Head of caudate nucleus (tissue), 42 donors: Measurements from ENCODE around the gene ITGB1BP1.
A peak's percentile ranks its signal among the peaks of the same experiment; 100 is the strongest.

Experiments used
- DNase-seq, 42 donors: peaks; one replicate each; pipeline versions ENCODE4 v3.0.0 to v3.0.0-alpha.2; 2020 to 2021; ENCODE audit warnings: mixed read lengths in 7 of 42
- intact Hi-C: fragments of 100-400 bp; cut with DNase I; formaldehyde crosslinking; loops from one replicate; pipeline ENCODE4 v1.15.0; 2022

Gene ITGB1BP1

GRCh38 chr2:9364791-9365497, 58.4 kb downstream of the ITGB1BP1 start:
- no peak for DNase-seq
- intact Hi-C loops, result no loop called here

DNA sequence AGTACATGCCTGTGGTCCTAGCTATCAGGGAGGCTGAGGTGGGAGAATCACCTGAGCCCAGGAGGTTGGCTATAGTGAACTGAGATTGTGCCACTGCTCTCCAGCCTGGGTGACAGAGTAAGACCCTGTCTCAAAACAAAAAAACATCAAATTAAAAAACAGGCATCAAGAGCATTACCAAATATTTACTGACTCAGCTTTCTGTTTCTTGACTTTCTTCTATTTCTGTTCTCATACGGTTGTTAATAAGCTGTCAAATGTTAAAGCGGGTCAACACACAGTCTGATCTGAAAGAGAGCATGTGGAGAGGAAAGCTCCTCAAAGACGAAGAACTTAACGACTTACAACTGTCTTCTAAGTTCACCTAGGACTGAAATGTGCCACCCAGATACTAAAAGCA, 59.0 kb downstream of the ITGB1BP1 start:
- no peak for DNase-seq
- intact Hi-C loops, result no loop called here

- intact Hi-C loops, result no loop called here
- no peak for DNase-seq
Observed at GRCh38 chr2:9360701-9361100, 62.6 kb downstream of the ITGB1BP1 start.

- intact Hi-C loops, result no loop called here
- no peak for DNase-seq
Observed at GRCh38 chr2:9360110-9360509, 63.2 kb downstream of the ITGB1BP1 start.

DNA sequence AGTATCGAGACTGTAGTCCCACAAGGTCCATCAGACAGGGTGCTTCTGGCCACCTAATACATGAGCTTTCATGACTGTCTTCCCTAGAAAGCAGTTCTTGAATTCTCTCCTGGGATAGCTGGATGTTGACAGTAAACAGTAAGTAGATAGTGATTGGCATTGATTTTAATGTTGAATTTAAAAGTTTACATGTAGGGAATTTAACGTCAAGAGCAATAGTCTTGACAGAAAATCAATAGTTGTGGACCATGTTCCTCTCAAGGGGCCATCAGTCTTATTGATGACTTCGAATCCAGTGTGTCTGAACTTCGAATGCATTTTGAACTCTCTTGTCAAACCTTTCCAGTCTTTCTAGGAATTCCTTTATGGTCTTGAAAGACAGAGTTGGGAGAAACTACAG, 63.9 kb downstream of the ITGB1BP1 start:
- DNase-seq, result no peak
- intact Hi-C loops, result no loop called here

GRCh38 chr2:9358846-9359245, 64.5 kb downstream of the ITGB1BP1 start:
- intact Hi-C loops, result no loop called here

GRCh38 chr2:9356261-9356660, 67.1 kb downstream of the ITGB1BP1 start:
- DNase-seq, result peak in 1 of 42 donors; percentile 50
- intact Hi-C loops, result no loop called here

More at GRCh38 chr2:9358846-9359245, 64.5 kb downstream of the ITGB1BP1 start:
- DNase-seq, result no peak

- intact Hi-C loops, result no loop called here
- no peak for DNase-seq
Observed at GRCh38 chr2:9355716-9356115, 67.6 kb downstream of the ITGB1BP1 start.

DNA sequence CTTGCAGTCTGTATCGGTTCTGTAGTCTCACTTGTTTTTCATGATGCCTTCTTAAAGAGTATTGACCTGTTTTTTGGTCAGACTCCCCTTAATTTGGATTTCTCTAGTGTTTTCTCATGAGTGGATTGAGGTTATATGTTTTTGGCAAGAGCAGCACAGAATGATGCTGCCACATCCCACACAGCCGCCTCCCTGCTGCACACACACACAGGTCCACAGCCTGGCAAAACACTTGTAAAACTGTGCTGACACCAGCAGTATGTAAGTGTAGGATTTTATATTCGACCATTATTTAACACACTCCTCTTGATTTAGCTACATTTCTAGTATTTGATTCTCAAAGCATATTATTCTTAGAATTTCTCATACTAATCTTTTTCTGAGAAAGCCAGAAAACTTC, 68.1 kb downstream of the ITGB1BP1 start:
- intact Hi-C loops, result no loop called here
- peak in 15 of 42 donors; percentile 12 to 72 (median 45) for DNase-seq

DNA sequence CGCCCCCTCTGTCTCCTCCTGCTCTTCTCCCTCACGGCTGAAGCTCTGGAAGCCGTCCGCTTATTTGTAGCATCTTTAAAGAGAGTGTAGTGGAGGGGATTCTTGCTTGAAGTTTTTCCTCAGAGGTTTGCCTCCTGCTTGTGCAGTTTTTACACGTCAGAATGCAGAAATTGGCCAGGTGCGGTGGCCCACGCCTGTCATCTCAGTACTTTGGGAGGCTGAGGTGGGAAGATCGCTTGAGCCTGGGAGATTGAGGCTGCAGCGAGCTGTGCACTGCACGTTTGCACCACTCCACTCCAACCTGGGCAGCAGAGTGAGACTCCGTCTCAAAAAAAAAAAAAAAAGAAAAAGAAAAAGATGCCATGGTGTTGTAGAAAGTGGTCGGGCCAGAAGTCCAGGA, 69.0 kb downstream of the ITGB1BP1 start:
- DNase-seq, result peak in 5 of 42 donors; percentile 38 to 59 (median 51)
- intact Hi-C loops, result no loop called here
